Naive thymus-derived CD8-positive, alpha-beta T cell (primary cell): Measurements from ENCODE around the gene VGF. TPM values are rescaled to one million over a fixed set of nuclear protein-coding genes. Genes with fewer than 3 reads are reported as not detected.

Experiments
- ATAC-seq, 2 donors: fragments of 150-1000 bp; cut with Tn5 transposase in 1 of 2; sonication (Bioruptor Pico), chemical (Tn5 transposase) in 1 of 2; 1 replicate in 1 of 2; 2 replicates in 1 of 2; pipeline ENCODE4 v1.10.0; 2021; ENCODE audit warnings: mild to moderate bottlenecking in 2 of 2, moderate library complexity in 2 of 2
- POLR2A ChIA-PET: fragments of 350-600 bp; sonication (Branson Sonifier 250); formaldehyde crosslinking; loops from one replicate; lab custom pipeline; 2021; ENCODE audit warnings: antibody characterized with exemption; lab: Charles Lee
- DNase-seq, 10 donors: peaks; one replicate each; pipeline versions ENCODE4 v3.0.0 to v3.0.0-alpha.2; 2020 to 2022
- H3K27ac Mint-ChIP-seq, 10 donors: one replicate each; pipeline ENCODE4 v1.8.0; 2020 to 2022; ENCODE audit warnings: mild to moderate bottlenecking in 10 of 10, mixed read lengths in 10 of 10, moderate library complexity in 4 of 10, inconsistent platforms in 1 of 10
- H3K27me3 Mint-ChIP-seq, 5 donors: one replicate each; pipeline ENCODE4 v1.8.0; 2021 to 2022; ENCODE audit warnings: mixed read lengths in 5 of 5
- H3K36me3 Mint-ChIP-seq, 3 donors: one replicate each; pipeline ENCODE4 v1.8.0; 2020 to 2022; ENCODE audit warnings: mixed read lengths in 3 of 3, mild to moderate bottlenecking in 2 of 3, inconsistent platforms in 1 of 3
- H3K4me1 Mint-ChIP-seq, 4 donors: one replicate each; pipeline ENCODE4 v1.8.0; 2021 to 2022; ENCODE audit warnings: mixed read lengths in 4 of 4
- H3K4me3 Mint-ChIP-seq, 10 donors: one replicate each; pipeline ENCODE4 v1.8.0; 2020 to 2022; ENCODE audit warnings: mild to moderate bottlenecking in 10 of 10, mixed read lengths in 10 of 10, moderate library complexity in 6 of 10, inconsistent platforms in 1 of 10
- H3K9me3 Mint-ChIP-seq, 9 donors: one replicate each; pipeline ENCODE4 v1.8.0; 2020 to 2022; ENCODE audit warnings: mixed read lengths in 9 of 9, mild to moderate bottlenecking in 3 of 9, inconsistent platforms in 1 of 9, moderate library complexity in 1 of 9
- polyA plus RNA-seq, 3 donors: library from polyadenylated mRNA; unstranded; fragments of 300-500 nt; fragmentation: Illumina TruSeq; gene quantifications; one replicate each; pipeline ENCODE4 v1.2.3, GENCODE V29; 2021
- total RNA-seq, 8 experiments: library from RNA in 2 of 8; stranded (reverse) in 2 of 8; gene quantifications; one replicate each; pipeline ENCODE4 v1.2.3 and lab custom pipeline; 2021 to 2026

The VGF gene
- total and polyA plus RNA-seq, 5 experiments from 2014 or later: not detected

- peaks cover 0 to 8% (median 0%) of the 10 kb centered on the region in 3 donors for H3K36me3 Mint-ChIP-seq
Measured at GRCh38 chr7:101180130-101180755, 14.9 kb upstream of the VGF start, which contains the start of gene NAT16. Gene NAT16 (minus strand): TSS chr7:101180293. CDS start chr7:101174807, 5,486 bp downstream.

GRCh38 chr7:101179713-101180112, 14.3 kb upstream of the VGF start:
- Mint-ChIP-seq H3K27me3 (peaks cover 41 to 84% (median 57%) of the 10 kb centered on the region in 5 donors), H3K4me3 (peak overlapping the region in 5 of 10 donors; percentile 13 to 69 (median 61)), H3K36me3 (peaks cover 0 to 8% (median 0%) of the 10 kb centered on the region in 3 donors), H3K27ac (no peak overlapping the region), H3K4me1 (peaks cover 11 to 23% (median 15%) of the 10 kb centered on the region in 4 donors), H3K9me3 (peaks cover 0 to 4% (median 0%) of the 10 kb centered on the region in 9 donors)
- no peak for DNase-seq
- peak in 1 of 2 donors; percentile 7 for ATAC-seq
- POLR2A ChIA-PET: no interaction called here

More at GRCh38 chr7:101180130-101180755, 14.9 kb upstream of the VGF start, which contains the start of gene NAT16:
- DNase-seq (no peak), ATAC-seq (peak; percentile 32 to 51)
- Mint-ChIP-seq H3K27ac (peak within 1 kb of the TSS in 2 of 10 donors; percentile 3 to 25), H3K4me1 (peaks cover 10 to 22% (median 12%) of the 10 kb centered on the region in 4 donors), H3K27me3 (peaks cover 40 to 84% (median 57%) of the 10 kb centered on the region in 5 donors), H3K9me3 (peaks cover 0 to 4% (median 0%) of the 10 kb centered on the region in 9 donors), H3K4me3 (peak within 1 kb of the TSS; percentile 12 to 75 (median 60))
- POLR2A ChIA-PET: interaction anchor here (0.6 kb wide), 1 partner anchor 61 kb away, joined by 3 read pairs; no protein-coding TSS in a partner anchor

DNA sequence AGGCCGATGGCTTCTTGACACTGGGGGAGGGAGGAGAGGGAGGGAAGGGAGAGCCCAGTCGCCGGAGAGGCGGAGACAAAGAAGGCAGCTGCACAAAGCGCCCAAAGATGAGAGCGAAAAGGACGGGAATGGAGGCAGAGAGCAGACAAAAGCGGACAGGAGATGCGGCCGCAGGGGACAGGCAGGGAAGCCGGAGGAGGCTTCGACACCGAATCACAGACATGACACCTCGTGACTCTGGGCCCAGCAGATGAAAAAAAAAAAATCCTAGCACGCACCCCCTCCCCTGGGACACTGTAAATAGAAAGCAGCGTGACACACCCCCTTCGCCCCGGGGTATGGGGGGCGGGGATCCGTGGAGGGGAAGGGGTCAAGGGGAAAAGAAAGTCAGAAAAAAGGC, 13.7 kb upstream of the VGF start:
- POLR2A ChIA-PET: interaction anchor here (0.7 kb wide), 1 partner anchor 473 kb away, joined by 5 read pairs; the partner anchor contains the start of gene POP7
- ATAC-seq: peak in 1 of 2 donors; percentile 17

GRCh38 chr7:101177644-101178043, 12.3 kb upstream of the VGF start:
- DNase-seq (no peak), ATAC-seq (no peak)
- H3K4me3 Mint-ChIP-seq: no peak overlapping the region
- peaks cover 19 to 40% (median 30%) of the 10 kb centered on the region in 4 donors for H3K4me1 Mint-ChIP-seq
- POLR2A ChIA-PET: no interaction called here
- peaks cover 43 to 95% (median 64%) of the 10 kb centered on the region in 5 donors for H3K27me3 Mint-ChIP-seq
- H3K36me3 Mint-ChIP-seq: peaks cover 0 to 13% (median 0%) of the 10 kb centered on the region in 3 donors
- H3K27ac Mint-ChIP-seq: no peak overlapping the region
- peaks cover 0 to 7% (median 0%) of the 10 kb centered on the region in 9 donors for H3K9me3 Mint-ChIP-seq

More for the DNA sequence above, 13.7 kb upstream of the VGF start:
- Mint-ChIP-seq H3K4me1 (peaks cover 14 to 29% (median 19%) of the 10 kb centered on the region in 4 donors), H3K36me3 (peaks cover 0 to 9% (median 0%) of the 10 kb centered on the region in 3 donors), H3K9me3 (peaks cover 0 to 5% (median 0%) of the 10 kb centered on the region in 9 donors), H3K4me3 (peak overlapping the region; percentile 12 to 69 (median 58)), H3K27me3 (peaks cover 39 to 85% (median 59%) of the 10 kb centered on the region in 5 donors), H3K27ac (no peak overlapping the region)
- no peak for DNase-seq

GRCh38 chr7:101175664-101176063, 10.3 kb upstream of the VGF start:
- ATAC-seq: no peak
- peaks cover 0 to 8% (median 0%) of the 10 kb centered on the region in 3 donors for H3K36me3 Mint-ChIP-seq
- DNase-seq: no peak
- POLR2A ChIA-PET: interaction anchor here (0.9 kb wide), 1 partner anchor 11 kb away, joined by 3 read pairs; no protein-coding TSS in a partner anchor
- H3K27me3 Mint-ChIP-seq: peaks cover 41 to 98% (median 66%) of the 10 kb centered on the region in 5 donors
- H3K4me1 Mint-ChIP-seq: peaks cover 30 to 55% (median 43%) of the 10 kb centered on the region in 4 donors
- H3K27ac Mint-ChIP-seq: peak overlapping the region in 1 of 10 donors; percentile 15
- no peak overlapping the region for H3K4me3 Mint-ChIP-seq
- H3K9me3 Mint-ChIP-seq: peaks cover 0 to 5% (median 0%) of the 10 kb centered on the region in 9 donors

GRCh38 chr7:101174322-101174854, 9.0 kb upstream of the VGF start:
- Mint-ChIP-seq H3K36me3 (peaks cover 0 to 5% (median 0%) of the 10 kb centered on the region in 3 donors), H3K9me3 (peaks cover 0 to 5% (median 0%) of the 10 kb centered on the region in 9 donors), H3K27me3 (peaks cover 47 to 98% (median 73%) of the 10 kb centered on the region in 5 donors), H3K4me3 (peak overlapping the region; percentile 25 to 86 (median 68)), H3K27ac (peak overlapping the region in 2 of 10 donors; percentile 53 to 70), H3K4me1 (peaks cover 35 to 55% (median 51%) of the 10 kb centered on the region in 4 donors)
- DNase-seq (peak in 1 of 10 donors; percentile 45), ATAC-seq (no peak)
- POLR2A ChIA-PET: no interaction called here

- POLR2A ChIA-PET: interaction anchor here (0.7 kb wide), 1 partner anchor 17 kb away, joined by 3 read pairs; no protein-coding TSS in a partner anchor
- DNase-seq (peak; percentile 39 to 73 (median 64)), ATAC-seq (peak; percentile 43 to 61)
- peaks cover 35 to 55% (median 51%) of the 10 kb centered on the region in 4 donors for H3K4me1 Mint-ChIP-seq
- peak overlapping the region in 2 of 10 donors; percentile 32 to 70 for H3K27ac Mint-ChIP-seq
- H3K4me3 Mint-ChIP-seq: peak overlapping the region; percentile 25 to 86 (median 68)
- peaks cover 0 to 5% (median 0%) of the 10 kb centered on the region in 3 donors for H3K36me3 Mint-ChIP-seq
- H3K27me3 Mint-ChIP-seq: peaks cover 51 to 98% (median 74%) of the 10 kb centered on the region in 5 donors
- peaks cover 0 to 5% (median 0%) of the 10 kb centered on the region in 9 donors for H3K9me3 Mint-ChIP-seq
Measured at GRCh38 chr7:101173752-101174244, 8.4 kb upstream of the VGF start.

GRCh38 chr7:101172854-101173751, 7.7 kb upstream of the VGF start:
- peak overlapping the region in 1 of 10 donors; percentile 20 for H3K27ac Mint-ChIP-seq
- no peak for ATAC-seq
- H3K4me3 Mint-ChIP-seq: peak overlapping the region in 9 of 10 donors; percentile 12 to 73 (median 50)
- no peak for DNase-seq
- peaks cover 39 to 61% (median 56%) of the 10 kb centered on the region in 4 donors for H3K4me1 Mint-ChIP-seq
- POLR2A ChIA-PET: interaction anchor here (0.7 kb wide), 1 partner anchor 17 kb away, joined by 3 read pairs; no protein-coding TSS in a partner anchor
- peaks cover 0 to 5% (median 0%) of the 10 kb centered on the region in 3 donors for H3K36me3 Mint-ChIP-seq
- peaks cover 0 to 5% (median 0%) of the 10 kb centered on the region in 9 donors for H3K9me3 Mint-ChIP-seq
- peaks cover 53 to 98% (median 80%) of the 10 kb centered on the region in 5 donors for H3K27me3 Mint-ChIP-seq

GRCh38 chr7:101172005-101172853, 6.9 kb upstream of the VGF start:
- no peak for DNase-seq
- ATAC-seq: no peak

GRCh38 chr7:101171442-101171837, 6.1 kb upstream of the VGF start:
- peaks cover 48 to 74% (median 66%) of the 10 kb centered on the region in 4 donors for H3K4me1 Mint-ChIP-seq
- no peak for ATAC-seq
- H3K27ac Mint-ChIP-seq: peak overlapping the region in 3 of 10 donors; percentile 61 to 73 (median 70)
- peaks cover 51 to 98% (median 78%) of the 10 kb centered on the region in 5 donors for H3K27me3 Mint-ChIP-seq
- H3K4me3 Mint-ChIP-seq: peak overlapping the region; percentile 37 to 81 (median 64)
- H3K9me3 Mint-ChIP-seq: peaks cover 0 to 3% (median 0%) of the 10 kb centered on the region in 9 donors
- H3K36me3 Mint-ChIP-seq: peaks cover 0 to 5% (median 0%) of the 10 kb centered on the region in 3 donors
- POLR2A ChIA-PET: no interaction called here
- no peak for DNase-seq

More at GRCh38 chr7:101172005-101172853, 6.9 kb upstream of the VGF start:
- peaks cover 0 to 5% (median 0%) of the 10 kb centered on the region in 3 donors for H3K36me3 Mint-ChIP-seq
- peaks cover 52 to 98% (median 79%) of the 10 kb centered on the region in 5 donors for H3K27me3 Mint-ChIP-seq
- H3K4me1 Mint-ChIP-seq: peaks cover 42 to 67% (median 61%) of the 10 kb centered on the region in 4 donors
- no peak overlapping the region for H3K27ac Mint-ChIP-seq
- peaks cover 0 to 5% (median 0%) of the 10 kb centered on the region in 9 donors for H3K9me3 Mint-ChIP-seq
- POLR2A ChIA-PET: interaction anchor here (0.6 kb wide), 1 partner anchor 69 kb away, joined by 3 read pairs; no protein-coding TSS in a partner anchor
- H3K4me3 Mint-ChIP-seq: peak overlapping the region; percentile 11 to 81 (median 61)
